Cardiac muscle cell (in vitro differentiated cells and primary cell): ENCODE data around the gene POMC. TPM values are rescaled to one million over a fixed set of nuclear protein-coding genes. Genes with fewer than 3 reads are reported as not detected.

Experiments used
- DNase-seq, 2 donors: peaks; one replicate each; pipeline versions ENCODE4 v3.0.0 to v3.0.0-alpha.2; 2010 to 2017; ENCODE audit warnings: low read depth in 1 of 2, low spot score in 1 of 2
- H3K27ac ChIP-seq: fragments of 200-600 bp; sonication (generic); 2 replicates; pipeline ENCODE4 v1.5.1; 2016
- H3K27me3 ChIP-seq: fragments of 200-600 bp; sonication (generic); 2 replicates; pipeline ENCODE4 v1.6.0; 2016; ENCODE audit warnings: control low read depth
- H3K36me3 ChIP-seq: fragments of 200-600 bp; sonication (generic); 2 replicates; pipeline ENCODE4 v1.5.1; 2016; ENCODE audit warnings: control low read depth
- H3K4me1 ChIP-seq: fragments of 200-600 bp; sonication (generic); 2 replicates; pipeline ENCODE4 v1.8.1; 2017; ENCODE audit warnings: low read depth, mild to moderate bottlenecking, mixed run types
- H3K4me3 ChIP-seq: fragments of 200-600 bp; sonication (generic); 2 replicates; pipeline ENCODE4 v1.5.1; 2016; ENCODE audit warnings: mild to moderate bottlenecking
- H3K9me3 ChIP-seq: fragments of 200-600 bp; sonication (generic); 2 replicates; pipeline ENCODE4 v1.5.1; 2017; ENCODE audit warnings: low read depth, mild to moderate bottlenecking, control low read depth
- polyA plus RNA-seq: library from polyadenylated mRNA; unstranded; fragments of >200 nt; fragmentation: Nextera tagmentation; extraction: Ambion mirVana; gene quantifications from 2 replicates; pipeline ENCODE4 v1.2.1, GENCODE V29; 2016
- total RNA-seq: library from RNA; depleted of rRNA; stranded (reverse); fragments of >200 nt; gene quantifications from 2 replicates; pipeline ENCODE4 v1.2.3, GENCODE V29; 2016
- TF ChIP-seq, protein P1 (sequence below): IDR thresholded peaks from 2 replicates; pipeline ENCODE4 v1.5.1; 2012; ENCODE audit warnings: low read depth, mild to moderate bottlenecking, low read length

The POMC gene
- total and polyA plus RNA-seq, 2 experiments from 2014 or later, result 2.0 to 2.8 TPM

DNA sequence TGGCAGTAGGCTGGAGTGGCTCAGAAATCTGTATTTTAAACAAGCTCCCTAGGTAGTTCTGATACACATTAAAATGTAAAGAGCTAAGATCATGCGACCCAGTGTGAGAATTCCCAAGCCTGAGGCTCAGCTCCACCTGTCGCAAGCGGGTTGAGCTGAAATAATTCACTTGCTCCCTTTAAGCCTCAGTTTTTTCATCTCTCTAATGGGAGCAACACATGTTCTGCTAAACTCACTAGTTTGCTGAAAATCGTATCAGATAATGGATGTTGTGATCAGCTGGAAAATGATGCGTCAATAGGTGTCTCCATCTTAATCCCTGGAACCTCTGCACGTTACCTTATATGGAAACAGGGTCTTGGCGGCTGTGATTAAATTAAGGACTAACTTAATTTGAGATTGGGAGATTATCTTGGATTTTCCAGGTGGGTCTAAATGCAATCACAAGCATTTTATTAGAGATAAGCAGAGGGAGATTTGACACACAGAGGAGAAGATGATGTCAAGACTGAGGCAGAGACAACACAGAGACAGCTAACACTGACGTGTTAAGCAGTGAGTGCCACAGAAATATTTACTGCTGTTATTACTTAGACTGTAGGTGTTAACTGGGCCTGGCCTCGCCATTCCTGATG lies 53.0 kb downstream of the POMC start:
- peaks cover 3% of the 10 kb centered on the region for H3K4me1 ChIP-seq
- H3K27me3 ChIP-seq, result no peaks in the 10 kb centered on the region
- TF ChIP-seq, protein P1, sequence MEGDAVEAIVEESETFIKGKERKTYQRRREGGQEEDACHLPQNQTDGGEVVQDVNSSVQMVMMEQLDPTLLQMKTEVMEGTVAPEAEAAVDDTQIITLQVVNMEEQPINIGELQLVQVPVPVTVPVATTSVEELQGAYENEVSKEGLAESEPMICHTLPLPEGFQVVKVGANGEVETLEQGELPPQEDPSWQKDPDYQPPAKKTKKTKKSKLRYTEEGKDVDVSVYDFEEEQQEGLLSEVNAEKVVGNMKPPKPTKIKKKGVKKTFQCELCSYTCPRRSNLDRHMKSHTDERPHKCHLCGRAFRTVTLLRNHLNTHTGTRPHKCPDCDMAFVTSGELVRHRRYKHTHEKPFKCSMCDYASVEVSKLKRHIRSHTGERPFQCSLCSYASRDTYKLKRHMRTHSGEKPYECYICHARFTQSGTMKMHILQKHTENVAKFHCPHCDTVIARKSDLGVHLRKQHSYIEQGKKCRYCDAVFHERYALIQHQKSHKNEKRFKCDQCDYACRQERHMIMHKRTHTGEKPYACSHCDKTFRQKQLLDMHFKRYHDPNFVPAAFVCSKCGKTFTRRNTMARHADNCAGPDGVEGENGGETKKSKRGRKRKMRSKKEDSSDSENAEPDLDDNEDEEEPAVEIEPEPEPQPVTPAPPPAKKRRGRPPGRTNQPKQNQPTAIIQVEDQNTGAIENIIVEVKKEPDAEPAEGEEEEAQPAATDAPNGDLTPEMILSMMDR, result no peak
- H3K27ac ChIP-seq, result peak overlapping the region; percentile 77
- H3K36me3 ChIP-seq, result no peaks in the 10 kb centered on the region
- no peak overlapping the region for H3K4me3 ChIP-seq
- DNase-seq, result no peak
- H3K9me3 ChIP-seq, result no peaks in the 10 kb centered on the region

DNA sequence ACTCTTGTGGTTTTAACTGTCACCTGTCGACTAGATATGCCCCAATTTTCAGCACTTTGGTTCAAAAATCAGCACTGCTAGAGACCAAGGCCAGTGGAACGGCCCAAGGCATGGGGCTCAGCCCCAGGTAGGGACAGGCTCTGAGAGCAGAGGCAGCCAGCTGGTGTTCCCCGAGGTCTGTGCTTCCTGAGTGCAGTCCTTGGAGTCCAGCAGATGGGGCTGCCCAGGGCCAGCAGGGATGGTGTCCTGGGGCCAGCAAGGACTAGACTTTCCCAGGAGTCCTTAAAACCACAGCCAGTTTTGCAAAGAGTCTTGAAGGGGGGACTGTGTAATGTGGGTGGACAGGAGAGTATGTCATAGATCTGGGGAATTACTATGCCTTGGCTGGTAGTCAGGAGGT lies 56.3 kb downstream of the POMC start:
- Histone ChIP-seq H3K4me1 (peaks cover 3% of the 10 kb centered on the region), H3K9me3 (no peaks in the 10 kb centered on the region), H3K4me3 (no peak overlapping the region), H3K27ac (no peak overlapping the region), H3K36me3 (no peaks in the 10 kb centered on the region), H3K27me3 (no peaks in the 10 kb centered on the region)
- DNase-seq, result no peak
- TF ChIP-seq, protein P1, result no peak

Other genes with a start within 250 kb of the POMC start
- gene ADCY3, start 248.3 kb downstream of the POMC start, total RNA-seq, result 9.2 and 9.9 TPM in 2 replicates
- 2.3 and 6.3 TPM in 2 replicates for gene ADCY3, start 248.3 kb downstream of the POMC start, polyA plus RNA-seq
- 8.3 and 11.3 TPM in 2 replicates for gene DNAJC27, start 196.6 kb downstream of the POMC start, total RNA-seq
- gene DNAJC27, start 196.6 kb downstream of the POMC start, polyA plus RNA-seq, result 7.4 and 9.3 TPM in 2 replicates
- gene EFR3B, start 126.5 kb downstream of the POMC start, total RNA-seq, result 10.0 and 12.9 TPM in 2 replicates
- gene EFR3B, start 126.5 kb downstream of the POMC start, polyA plus RNA-seq, result 8.5 and 9.0 TPM in 2 replicates
- 90.6 and 116 TPM in 2 replicates for gene DNMT3A, start 173.3 kb upstream of the POMC start, total RNA-seq
- 52.9 and 65.4 TPM in 2 replicates for gene DNMT3A, start 173.3 kb upstream of the POMC start, polyA plus RNA-seq